ENCODE data around the gene STK36. TPM values are rescaled to one million over a fixed set of nuclear protein-coding genes. Genes with fewer than 3 reads are reported as not detected.

Gene STK36
- total and polyA plus RNA-seq, 10 of the 15 experiments (the other 5 are each of a cell fraction or from before 2014, with no cell fraction given) = 4.0 to 22.8 (median 16.7) TPM

DNA sequence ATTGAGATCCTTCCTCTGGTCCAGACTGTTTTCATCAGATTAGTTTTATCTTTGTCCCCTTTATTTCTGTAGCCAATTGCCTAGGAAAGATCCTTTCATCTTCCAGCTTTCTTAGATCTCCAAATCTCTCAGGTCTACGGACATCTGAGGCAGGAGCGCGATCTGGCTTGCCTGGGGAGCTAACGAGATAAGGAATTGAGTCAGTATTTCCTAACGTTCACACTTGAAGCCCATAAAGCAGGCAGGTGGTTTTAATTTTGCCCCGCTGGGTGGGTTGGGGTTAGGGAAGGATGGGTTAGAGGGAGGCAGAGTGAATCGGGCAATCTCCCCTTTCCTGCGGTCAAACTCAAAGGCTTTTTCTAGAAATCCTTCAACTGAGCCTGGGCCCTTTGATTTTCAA is 38.0 kb downstream of the STK36 start (continued):
- TF ChIP-seq, protein P1, sequence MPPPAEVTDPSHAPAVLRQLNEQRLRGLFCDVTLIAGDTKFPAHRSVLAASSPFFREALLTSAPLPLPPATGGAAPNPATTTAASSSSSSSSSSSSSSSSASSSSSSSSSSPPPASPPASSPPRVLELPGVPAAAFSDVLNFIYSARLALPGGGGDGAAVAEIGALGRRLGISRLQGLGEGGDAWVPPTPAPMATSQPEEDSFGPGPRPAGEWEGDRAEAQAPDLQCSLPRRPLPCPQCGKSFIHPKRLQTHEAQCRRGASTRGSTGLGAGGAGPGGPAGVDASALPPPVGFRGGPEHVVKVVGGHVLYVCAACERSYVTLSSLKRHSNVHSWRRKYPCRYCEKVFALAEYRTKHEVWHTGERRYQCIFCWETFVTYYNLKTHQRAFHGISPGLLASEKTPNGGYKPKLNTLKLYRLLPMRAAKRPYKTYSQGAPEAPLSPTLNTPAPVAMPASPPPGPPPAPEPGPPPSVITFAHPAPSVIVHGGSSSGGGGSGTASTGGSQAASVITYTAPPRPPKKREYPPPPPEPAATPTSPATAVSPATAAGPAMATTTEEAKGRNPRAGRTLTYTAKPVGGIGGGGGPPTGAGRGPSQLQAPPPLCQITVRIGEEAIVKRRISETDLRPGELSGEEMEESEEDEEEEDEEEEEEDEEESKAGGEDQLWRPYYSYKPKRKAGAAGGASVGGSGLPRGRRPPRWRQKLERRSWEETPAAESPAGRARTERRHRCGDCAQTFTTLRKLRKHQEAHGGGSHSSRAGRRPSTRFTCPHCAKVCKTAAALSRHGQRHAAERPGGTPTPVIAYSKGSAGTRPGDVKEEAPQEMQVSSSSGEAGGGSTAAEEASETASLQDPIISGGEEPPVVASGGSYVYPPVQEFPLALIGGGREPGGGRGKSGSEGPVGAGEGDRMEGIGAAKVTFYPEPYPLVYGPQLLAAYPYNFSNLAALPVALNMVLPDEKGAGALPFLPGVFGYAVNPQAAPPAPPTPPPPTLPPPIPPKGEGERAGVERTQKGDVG (CRISPR knock-in tag; IDR thresholded peaks at IDR 0.05) = no peak
- TF ChIP-seq NFYB (IDR thresholded peaks at IDR 0.05; ENCODE audit: insufficient read depth, low read depth, low read length) (no peak), ZNF622 (IDR thresholded peaks at IDR 0.05) (no peak), STAT1 (conservative IDR thresholded peaks at IDR 0.05) (no peak), LARP7 (IDR thresholded peaks at IDR 0.05) (no peak), HDAC2 (IDR thresholded peaks at IDR 0.05) (no peak), WRNIP1 (IDR thresholded peaks at IDR 0.05; ENCODE audit: borderline replicate concordance, low read depth, low read length) (no peak)
- TF ChIP-seq, protein P2, sequence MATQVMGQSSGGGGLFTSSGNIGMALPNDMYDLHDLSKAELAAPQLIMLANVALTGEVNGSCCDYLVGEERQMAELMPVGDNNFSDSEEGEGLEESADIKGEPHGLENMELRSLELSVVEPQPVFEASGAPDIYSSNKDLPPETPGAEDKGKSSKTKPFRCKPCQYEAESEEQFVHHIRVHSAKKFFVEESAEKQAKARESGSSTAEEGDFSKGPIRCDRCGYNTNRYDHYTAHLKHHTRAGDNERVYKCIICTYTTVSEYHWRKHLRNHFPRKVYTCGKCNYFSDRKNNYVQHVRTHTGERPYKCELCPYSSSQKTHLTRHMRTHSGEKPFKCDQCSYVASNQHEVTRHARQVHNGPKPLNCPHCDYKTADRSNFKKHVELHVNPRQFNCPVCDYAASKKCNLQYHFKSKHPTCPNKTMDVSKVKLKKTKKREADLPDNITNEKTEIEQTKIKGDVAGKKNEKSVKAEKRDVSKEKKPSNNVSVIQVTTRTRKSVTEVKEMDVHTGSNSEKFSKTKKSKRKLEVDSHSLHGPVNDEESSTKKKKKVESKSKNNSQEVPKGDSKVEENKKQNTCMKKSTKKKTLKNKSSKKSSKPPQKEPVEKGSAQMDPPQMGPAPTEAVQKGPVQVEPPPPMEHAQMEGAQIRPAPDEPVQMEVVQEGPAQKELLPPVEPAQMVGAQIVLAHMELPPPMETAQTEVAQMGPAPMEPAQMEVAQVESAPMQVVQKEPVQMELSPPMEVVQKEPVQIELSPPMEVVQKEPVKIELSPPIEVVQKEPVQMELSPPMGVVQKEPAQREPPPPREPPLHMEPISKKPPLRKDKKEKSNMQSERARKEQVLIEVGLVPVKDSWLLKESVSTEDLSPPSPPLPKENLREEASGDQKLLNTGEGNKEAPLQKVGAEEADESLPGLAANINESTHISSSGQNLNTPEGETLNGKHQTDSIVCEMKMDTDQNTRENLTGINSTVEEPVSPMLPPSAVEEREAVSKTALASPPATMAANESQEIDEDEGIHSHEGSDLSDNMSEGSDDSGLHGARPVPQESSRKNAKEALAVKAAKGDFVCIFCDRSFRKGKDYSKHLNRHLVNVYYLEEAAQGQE (IDR thresholded peaks at IDR 0.05; ENCODE audit: low read depth, low read length) = no peak
- TF ChIP-seq, protein P3, sequence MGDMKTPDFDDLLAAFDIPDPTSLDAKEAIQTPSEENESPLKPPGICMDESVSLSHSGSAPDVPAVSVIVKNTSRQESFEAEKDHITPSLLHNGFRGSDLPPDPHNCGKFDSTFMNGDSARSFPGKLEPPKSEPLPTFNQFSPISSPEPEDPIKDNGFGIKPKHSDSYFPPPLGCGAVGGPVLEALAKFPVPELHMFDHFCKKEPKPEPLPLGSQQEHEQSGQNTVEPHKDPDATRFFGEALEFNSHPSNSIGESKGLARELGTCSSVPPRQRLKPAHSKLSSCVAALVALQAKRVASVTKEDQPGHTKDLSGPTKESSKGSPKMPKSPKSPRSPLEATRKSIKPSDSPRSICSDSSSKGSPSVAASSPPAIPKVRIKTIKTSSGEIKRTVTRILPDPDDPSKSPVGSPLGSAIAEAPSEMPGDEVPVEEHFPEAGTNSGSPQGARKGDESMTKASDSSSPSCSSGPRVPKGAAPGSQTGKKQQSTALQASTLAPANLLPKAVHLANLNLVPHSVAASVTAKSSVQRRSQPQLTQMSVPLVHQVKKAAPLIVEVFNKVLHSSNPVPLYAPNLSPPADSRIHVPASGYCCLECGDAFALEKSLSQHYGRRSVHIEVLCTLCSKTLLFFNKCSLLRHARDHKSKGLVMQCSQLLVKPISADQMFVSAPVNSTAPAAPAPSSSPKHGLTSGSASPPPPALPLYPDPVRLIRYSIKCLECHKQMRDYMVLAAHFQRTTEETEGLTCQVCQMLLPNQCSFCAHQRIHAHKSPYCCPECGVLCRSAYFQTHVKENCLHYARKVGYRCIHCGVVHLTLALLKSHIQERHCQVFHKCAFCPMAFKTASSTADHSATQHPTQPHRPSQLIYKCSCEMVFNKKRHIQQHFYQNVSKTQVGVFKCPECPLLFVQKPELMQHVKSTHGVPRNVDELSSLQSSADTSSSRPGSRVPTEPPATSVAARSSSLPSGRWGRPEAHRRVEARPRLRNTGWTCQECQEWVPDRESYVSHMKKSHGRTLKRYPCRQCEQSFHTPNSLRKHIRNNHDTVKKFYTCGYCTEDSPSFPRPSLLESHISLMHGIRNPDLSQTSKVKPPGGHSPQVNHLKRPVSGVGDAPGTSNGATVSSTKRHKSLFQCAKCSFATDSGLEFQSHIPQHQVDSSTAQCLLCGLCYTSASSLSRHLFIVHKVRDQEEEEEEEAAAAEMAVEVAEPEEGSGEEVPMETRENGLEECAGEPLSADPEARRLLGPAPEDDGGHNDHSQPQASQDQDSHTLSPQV (IDR thresholded peaks at IDR 0.05) = no peak
- TF ChIP-seq, protein P4, sequence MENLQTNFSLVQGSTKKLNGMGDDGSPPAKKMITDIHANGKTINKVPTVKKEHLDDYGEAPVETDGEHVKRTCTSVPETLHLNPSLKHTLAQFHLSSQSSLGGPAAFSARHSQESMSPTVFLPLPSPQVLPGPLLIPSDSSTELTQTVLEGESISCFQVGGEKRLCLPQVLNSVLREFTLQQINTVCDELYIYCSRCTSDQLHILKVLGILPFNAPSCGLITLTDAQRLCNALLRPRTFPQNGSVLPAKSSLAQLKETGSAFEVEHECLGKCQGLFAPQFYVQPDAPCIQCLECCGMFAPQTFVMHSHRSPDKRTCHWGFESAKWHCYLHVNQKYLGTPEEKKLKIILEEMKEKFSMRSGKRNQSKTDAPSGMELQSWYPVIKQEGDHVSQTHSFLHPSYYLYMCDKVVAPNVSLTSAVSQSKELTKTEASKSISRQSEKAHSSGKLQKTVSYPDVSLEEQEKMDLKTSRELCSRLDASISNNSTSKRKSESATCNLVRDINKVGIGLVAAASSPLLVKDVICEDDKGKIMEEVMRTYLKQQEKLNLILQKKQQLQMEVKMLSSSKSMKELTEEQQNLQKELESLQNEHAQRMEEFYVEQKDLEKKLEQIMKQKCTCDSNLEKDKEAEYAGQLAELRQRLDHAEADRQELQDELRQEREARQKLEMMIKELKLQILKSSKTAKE (IDR thresholded peaks at IDR 0.05; ENCODE audit: low read depth, poor library complexity, severe bottlenecking) = no peak
